HG03354 (cell line): ENCODE measurements around the gene SLCO2A1.

Source experiments
- ATAC-seq: cut with Tn5 transposase; IDR thresholded peaks from one replicate; pipeline ENCODE4 v1.9.1; 2021; ENCODE audit warnings: mild to moderate bottlenecking; ENCODE audit not compliant: unreplicated experiment, poor library complexity, severe bottlenecking

Gene SLCO2A1

DNA sequence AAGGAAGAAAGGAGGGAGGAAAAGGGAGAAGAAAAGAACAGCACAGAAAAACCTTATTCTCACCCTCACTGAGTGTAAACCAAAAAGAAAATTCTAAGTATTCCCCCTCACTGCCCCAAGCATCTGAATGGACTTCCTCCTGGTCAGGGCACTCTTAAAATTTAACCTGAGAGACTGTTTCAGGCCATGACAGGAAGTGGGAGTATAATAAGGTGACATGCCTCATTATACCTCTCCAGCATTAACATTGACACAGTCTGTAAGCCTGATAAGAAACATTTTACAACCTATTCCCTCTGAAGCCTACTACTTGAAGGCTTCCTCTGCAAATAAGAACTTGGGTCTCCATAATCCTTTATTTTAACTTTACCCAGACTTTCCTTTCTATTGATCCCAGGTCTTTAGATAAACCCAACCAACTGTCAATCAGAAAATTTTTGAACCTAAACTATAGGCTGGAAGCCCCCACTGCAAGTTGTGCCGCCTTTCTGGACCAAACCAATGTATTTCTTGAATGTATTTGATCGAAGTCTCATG is 41.7 kb downstream of the SLCO2A1 start:
- ATAC-seq: peak; percentile 51

DNA sequence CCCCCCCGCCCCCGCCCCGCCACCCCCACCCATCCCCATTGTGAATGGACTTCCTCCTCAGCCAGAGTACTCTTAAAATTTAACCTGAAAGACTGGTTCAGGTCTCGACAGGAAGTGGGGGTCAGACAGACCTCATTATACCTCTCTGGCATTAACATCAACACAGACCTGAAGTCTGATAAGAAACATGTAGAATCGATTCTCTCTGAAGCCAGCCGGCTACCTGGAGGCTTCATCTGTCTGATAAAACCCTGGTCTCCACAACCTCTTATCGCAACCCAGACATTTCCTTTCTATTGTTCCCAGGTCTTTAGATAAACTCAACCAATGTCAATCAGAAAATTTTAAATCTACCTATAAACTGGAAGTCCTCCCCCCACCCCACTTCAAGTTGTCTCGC is 42.6 kb downstream of the SLCO2A1 start:
- peak; percentile 50 for ATAC-seq

DNA sequence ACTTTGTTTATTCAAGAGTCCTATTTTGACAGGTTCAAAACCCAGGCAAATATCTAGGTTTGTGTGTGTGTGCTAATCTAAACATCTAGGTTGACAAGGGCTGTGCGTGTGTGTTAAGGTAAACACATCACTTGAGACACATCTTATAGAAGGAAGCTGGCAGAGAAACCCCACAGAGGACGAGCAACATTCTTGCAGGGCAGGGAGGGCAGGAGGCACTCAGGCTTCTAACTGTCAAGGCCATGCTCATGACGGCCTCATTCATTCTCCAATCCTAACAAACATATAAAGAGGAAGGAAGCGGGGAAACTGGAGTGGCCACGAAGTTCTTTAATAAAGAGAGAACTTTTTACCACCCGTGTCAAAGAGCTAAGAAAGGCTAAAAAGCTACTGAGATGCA is 43.4 kb downstream of the SLCO2A1 start:
- ATAC-seq: no peak

DNA sequence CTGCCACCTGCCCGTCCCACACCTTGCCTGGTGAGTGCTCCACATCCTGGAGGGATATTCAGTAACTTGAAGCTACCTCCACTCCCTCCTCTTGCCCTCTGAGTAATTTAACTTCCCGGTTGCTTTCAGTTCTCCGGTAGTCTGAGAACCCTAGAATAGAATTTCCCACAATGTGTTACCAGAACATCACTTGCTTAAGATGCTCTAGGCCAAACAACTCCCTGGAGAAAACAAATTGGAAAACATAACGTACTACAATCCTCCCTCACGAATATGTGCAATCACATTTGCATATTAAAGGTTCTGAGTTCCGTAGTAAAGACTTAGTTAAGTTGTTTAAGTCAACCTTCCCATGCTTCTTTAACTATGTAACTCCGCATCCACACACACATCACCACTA is 44.8 kb downstream of the SLCO2A1 start:
- no peak for ATAC-seq

DNA sequence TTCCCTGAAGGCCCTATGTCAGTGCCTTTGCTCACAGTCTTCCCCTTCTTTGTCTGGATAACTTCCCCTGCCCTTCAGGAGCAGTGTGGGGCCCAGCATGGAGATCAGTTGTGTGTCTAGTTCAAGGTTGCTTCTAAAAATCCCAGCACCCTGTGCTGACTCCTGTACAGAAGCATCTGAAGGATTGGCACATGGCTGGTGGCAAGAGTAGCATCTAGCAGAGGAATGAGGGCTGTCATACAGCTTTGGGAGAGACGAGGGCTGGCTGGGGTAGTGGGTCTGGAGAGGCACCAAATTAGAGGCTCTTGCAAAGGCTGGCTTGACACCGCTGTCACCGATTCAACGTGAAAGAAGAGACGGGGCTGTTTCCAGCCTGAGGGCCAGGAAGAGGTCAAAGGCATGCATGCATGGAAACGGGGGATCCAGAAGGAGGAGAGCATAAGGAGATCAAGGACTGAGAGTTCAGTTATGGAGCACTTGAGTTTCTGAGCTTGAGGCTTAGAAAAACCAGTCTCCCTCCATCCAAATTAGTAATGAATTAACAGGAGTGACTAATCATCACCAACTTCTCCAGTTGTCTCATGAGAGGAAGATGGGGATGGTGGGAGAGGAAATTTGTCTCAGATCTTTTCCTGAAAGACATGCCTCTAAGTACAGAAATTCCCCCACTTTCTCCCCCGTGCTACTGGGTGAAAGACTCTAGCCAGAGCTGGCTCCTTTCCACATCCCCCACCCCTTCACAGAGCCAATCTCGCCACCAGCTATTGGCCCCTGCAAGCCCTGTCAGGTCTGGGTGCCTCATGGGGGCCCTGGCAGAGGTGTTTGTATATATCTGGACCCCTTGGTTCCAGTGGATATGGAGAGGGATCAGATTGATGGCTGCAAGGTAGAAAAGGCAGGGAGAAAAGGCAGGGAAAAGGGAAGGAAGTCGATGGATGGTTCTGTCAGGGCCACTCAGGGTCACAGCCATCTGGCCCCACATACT is 45.9 kb downstream of the SLCO2A1 start:
- no peak for ATAC-seq

DNA sequence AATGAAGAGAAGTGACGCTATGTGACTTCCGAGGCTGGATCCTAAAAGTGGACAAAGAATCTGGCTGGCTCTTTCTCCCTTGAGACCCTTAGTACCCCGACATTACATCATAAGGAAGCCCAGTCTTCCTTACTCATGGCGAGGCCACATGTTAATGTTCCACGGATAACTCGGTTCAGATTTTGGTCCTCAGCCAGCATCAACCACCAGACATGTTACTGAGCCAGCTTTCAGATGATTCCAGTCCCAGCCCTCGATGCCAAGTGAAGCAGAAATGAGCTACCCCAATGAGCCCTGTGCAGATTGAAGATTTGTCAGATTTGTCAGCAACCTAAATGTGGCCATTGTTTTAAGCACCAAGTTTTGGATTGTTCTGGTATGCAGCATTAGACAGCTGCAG is 46.6 kb downstream of the SLCO2A1 start:
- no peak for ATAC-seq

DNA sequence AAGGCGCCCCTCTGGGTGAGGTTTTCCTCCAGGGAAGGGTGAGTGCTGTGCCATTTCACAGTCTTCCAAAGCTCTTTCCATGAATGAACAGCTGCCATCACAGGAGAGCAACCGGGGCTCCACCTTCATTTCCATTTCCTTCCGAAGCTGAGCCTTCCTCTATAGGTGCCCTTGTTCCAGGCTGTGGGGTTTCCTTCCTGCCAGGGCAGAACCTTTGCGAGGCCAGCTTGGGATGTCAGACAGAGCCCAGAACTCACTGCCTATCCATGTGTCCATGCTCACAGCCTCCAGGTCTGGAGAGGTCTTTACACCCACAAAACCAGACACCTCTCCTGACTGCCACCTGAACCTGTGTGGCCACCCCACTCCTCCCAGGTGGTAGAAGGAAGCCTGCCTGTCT is 49.2 kb downstream of the SLCO2A1 start:
- ATAC-seq: no peak

DNA sequence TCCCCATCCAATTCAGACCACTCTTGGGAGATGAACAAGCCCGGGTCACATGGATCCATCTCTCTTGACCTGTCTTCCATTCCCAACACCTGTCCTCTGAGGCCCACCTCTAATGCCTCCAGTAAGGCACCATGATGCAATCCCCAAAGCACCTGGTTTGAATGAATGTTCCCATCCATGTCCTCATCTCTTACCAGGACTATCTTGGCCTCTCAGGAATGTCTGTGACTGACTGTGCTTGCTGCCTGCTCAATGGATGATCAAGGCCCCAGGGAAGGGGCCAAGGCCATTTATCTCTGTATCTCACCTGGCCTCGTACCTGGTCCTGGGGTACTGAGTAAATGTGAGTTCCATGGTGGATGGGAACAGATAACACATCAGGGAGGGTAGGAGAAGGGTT is 49.7 kb downstream of the SLCO2A1 start:
- ATAC-seq: no peak

DNA sequence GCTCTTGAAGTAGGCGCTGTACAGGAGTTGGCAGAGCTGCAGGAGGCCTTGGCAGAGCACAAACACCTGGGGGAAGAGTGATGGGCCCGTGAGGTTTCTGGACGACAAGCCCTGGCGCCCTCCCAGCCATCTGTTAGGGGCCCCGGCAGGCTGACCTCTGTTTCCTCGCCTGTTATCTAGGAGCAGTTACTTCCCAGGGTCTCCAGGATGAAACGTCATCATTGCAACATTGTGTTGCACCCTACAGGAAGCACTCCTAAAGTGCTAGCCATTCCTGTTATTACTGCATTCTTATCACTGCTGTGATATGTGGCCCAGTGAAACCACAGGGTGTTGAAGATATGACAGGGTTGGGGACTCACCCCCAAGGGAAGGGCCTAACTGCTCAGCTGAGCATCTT is 50.2 kb downstream of the SLCO2A1 start:
- ATAC-seq: no peak

DNA sequence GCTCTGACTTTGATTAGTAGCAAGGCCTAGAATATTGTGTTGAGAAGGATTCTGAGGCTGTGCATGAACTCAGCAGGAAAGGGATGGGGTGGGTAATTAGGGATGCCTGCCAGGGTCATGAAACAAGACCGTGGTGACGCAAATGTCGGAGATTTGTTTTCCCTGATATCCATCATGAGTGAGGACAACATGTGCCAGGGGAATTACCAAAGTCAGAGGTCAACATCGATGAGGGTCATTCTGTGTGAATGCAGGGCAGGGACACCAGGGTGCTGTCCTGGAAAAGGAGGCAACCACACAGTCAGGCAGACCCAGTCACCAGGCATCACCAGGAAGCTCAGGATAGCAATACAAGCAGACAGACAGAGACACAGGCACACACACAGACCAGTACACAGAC is 52.2 kb downstream of the SLCO2A1 start:
- ATAC-seq: no peak

DNA sequence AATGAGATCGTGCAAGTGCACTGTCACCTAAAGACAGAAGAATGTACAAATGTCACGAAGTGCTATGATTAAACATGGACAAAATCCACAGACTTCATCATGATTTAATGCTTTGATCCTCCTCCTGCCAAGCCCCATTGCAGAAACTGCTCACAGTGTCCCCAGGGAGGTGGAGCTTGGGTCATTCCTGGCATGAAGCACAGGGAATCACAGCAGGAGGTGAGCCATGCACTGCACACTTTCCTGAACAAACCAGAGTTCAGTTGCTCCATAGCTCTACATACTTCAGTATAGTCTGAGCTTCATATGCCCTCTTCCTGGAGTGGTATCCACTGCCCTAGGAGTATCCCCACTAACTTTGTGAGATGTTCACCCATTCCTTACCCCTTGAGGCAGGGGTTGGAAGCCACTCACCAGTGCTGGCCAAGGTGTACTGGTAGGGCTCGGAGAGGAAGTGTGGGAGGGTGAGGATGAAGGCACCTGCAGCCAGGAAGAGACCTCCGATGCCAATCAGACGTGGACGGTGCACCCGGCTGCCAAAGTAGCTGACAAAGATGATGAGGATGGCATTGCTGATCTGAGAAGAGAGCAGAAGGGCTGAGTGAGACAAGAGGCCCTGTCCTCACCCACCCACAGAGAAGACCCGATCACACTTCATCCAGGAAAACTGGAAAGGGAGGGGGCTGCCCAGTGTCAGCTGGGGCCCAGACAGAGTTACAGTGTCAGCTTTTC is 56.3 kb downstream of the SLCO2A1 start:
- ATAC-seq: no peak

DNA sequence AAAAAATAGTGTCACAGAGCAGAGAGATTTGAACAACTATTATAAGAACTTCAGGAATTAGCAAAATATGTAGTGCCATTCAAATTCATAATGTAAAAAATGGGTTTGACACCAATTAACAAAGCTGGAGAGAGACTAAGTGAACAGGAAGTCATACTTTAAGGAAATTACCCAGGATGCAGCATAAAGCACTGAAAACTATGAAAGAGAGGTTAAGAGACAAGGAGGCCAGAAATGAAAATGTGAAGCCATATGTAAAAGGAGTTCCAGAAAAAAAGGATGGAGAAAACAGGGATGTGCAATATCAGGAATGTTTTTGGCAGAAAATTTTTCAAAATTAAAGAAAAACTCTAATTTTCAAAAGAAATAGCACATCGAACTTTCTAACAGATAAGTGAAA is 57.6 kb downstream of the SLCO2A1 start:
- no peak for ATAC-seq

DNA sequence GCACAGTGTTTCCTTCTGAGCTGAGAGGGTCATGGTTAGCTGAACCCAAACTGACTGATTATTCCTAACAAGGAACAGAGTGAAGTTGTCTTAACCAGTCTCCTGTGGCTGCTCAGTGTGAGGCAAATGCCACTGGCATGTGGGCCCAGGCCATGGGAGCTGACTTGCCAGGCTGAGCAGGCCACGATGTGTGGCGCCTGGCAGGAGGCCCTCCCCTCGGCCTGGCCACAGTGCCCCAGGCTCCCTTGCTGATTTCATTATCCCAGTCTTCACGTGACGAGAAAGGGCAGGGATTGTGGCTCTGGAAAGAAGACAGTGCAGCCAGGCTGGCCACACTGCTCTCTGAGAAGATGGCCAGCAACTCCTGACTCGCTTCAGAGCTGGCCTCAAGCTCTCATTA is 58.8 kb downstream of the SLCO2A1 start:
- ATAC-seq: no peak

DNA sequence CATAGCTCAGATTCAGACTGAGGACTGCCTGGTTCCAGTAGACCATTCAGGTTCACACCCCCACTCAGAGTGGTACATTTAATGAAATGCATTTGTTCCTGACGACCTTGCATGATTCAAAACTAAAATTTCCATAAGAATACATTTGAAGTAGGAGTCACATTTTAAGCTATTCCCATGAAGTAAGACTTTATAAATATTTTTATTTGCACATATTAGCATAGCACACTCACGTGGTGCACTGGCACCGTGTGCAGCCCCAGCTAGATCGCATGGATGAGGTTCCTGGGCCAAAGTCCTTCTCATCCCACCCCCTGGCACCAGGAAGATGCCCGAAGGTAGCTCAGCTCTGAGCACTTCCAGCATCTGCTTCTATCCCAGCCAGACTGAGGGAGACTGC is 59.4 kb downstream of the SLCO2A1 start:
- no peak for ATAC-seq

DNA sequence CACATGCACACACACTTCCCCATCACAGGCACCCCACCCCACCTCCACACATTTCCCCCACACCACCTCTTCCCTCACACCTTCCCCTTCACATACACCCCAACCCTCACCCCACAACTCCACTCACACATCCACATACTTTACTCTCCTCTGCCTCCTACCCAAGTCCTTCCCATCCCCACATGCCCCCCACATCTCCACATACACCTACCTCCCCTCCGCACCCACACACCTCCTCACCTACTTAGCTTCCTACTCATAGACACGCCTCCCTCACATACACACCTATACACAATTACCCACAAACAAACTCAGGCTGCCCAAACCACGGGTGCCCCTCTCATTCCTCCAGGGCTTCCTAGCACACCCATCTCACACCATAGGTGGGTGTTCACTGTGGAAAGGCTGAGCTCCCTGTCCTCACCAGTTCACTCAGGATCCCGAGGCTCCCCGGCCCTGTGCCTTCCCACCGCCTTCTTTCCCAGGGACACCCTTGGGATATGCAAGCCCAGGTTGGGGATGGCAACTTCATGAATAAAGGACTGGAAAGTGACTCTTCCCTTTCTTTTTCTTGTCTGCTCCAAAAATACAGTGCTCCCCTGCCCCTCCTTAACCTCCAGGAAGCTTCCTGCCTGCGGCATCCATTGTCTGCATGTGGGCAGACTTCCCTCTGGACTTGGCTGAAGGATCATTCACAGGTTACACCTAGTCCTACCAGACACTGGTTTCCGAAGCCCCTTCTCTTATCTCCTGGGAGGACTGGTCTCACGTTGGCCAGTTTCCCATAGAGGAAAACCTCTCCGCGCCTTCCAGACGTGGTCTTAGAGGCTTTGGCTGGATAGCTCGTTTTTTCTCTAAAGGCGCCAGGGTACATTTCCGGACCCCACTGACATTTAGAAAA is 61.5 kb downstream of the SLCO2A1 start:
- no peak for ATAC-seq

DNA sequence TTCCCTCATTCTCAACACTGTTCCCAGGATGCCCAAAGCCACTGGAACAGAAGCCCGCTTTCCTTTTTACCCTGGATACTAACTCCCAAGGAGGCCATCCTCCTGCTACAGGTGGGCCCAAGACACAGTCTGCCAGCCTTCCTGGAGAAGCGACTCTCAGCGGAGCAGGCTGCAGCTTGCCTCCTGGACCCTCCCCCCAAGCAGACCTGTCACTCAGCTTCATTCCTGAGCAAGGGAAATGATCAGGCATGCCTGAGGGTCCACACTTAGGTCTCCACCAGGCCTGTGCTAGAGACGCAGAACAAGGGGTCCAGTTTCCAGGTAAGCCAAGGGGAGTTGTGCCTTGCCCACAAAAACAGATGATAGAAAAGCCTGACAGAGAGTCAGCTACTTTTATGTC is 62.8 kb downstream of the SLCO2A1 start:
- ATAC-seq: no peak

DNA sequence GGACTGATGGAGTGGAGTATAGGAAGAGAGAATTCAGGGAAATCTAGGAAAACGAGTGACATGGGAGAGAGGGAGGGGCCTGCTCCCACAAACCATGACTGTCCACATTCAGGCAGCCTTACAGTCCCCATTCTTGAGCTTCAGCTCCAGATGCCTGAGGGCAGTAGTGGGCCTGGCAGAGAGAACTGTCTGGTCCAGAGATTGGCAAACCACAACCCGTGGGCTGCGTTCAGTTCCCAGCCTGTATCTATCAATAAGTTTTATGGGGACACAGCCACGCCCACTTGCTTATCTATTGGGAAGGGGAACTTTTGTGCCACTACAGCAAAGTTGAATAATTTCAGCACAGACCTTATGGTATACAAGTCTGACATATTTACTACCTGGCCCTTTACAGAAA is 63.8 kb downstream of the SLCO2A1 start:
- no peak for ATAC-seq

DNA sequence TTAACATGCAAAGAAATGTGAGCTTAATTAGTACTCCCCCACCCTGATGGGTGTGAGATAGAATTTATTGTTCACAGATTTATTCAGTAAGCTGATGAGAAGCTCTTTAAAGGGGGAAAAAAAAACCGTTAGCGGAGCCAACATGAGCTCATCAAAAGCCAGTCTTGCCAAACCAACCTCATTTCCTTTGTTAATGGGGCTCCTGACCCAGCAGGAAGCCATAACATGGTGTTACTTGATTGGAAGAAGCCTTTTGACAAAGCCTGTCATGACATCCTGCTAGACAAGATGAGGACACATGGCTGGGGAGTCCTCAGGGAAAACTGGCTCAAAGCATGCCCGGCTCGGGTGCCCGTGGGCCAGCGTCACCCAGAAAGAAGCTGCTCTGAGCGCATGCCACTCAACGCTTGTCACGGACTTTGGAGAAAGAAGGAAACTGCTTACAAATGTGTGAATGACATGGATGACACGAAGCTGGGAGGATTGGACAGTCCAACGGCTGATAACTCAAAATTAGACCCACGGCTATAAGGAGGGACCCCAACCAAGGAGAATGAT is 64.6 kb downstream of the SLCO2A1 start:
- ATAC-seq: no peak

DNA sequence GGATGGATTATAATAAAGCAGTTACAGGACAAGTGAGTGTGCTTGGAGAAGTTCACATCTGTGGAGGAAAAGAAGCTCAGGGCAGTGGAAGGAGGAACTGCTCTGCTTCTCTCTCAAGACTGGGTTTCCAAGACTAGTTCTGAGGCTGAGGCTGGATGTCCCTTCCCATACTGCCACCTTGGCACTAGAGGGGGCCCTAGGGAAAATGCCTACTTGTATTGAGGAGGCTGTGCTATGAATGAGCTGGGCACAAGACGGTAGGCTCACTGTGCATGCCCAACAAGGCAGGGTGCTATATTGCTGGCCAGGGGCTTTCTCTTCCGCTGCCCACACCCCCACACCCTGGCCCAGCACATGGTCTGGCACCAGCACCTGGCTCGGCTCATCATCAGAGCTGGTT is 65.2 kb downstream of the SLCO2A1 start:
- no peak for ATAC-seq
